ENCODE measurements around the gene CAPN3.

Gene CAPN3

DNA sequence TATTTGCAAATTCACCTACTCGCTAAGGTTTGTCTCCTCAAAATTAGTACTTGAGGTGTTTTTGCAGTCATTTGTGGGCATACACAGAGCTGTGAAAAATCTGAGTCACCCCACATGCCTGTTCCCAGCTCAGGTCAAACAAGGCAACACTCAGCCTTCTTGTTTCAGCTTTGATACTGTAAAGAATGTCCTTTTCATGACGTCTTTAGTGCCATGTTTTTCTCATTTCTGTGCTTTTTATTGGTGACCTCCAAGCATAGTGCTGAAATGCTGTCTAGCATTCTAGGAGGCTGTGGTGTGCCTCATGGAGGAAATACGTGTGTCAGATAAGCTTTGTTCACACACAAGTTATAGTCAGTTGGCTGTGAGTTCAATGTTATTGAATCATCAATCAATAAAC, 8.8 kb downstream of the CAPN3 start:
- no peak overlapping the region for H3K4me3 ChIP-seq (ENCODE audit: low read length in 2 of 2)
- H3K27me3 ChIP-seq (ENCODE audit: control insufficient read depth in 1 of 2, insufficient read depth in 2 of 2, low read length in 2 of 2): no peaks in the 10 kb centered on the region
- no peak overlapping the region for H3K27ac ChIP-seq (ENCODE audit: low read length)
- H3K9me3 ChIP-seq (ENCODE audit: control insufficient read depth in 2 of 2, low read length in 2 of 2): peaks cover 0 to 4% of the 10 kb centered on the region in 2 donors
- H3K9ac ChIP-seq (ENCODE audit: low read length in 2 of 2): no peak overlapping the region
- no peaks in the 10 kb centered on the region for H3K36me3 ChIP-seq (ENCODE audit: control insufficient read depth in 2 of 2, insufficient read depth in 2 of 2, low read length in 2 of 2)
- H3K4me1 ChIP-seq (ENCODE audit: control insufficient read depth, insufficient read depth, low read length): no peaks in the 10 kb centered on the region

GRCh38 chr15:42371096-42371495, 11.8 kb downstream of the CAPN3 start:
- Histone ChIP-seq H3K9me3 (ENCODE audit: control insufficient read depth in 2 of 2, low read length in 2 of 2) (peaks cover 0 to 4% of the 10 kb centered on the region in 2 donors), H3K27ac (ENCODE audit: low read length) (no peak overlapping the region), H3K4me1 (ENCODE audit: control insufficient read depth, insufficient read depth, low read length) (no peaks in the 10 kb centered on the region), H3K4me3 (ENCODE audit: low read length in 2 of 2) (no peak overlapping the region), H3K27me3 (ENCODE audit: control insufficient read depth in 1 of 2, insufficient read depth in 2 of 2, low read length in 2 of 2) (no peaks in the 10 kb centered on the region), H3K36me3 (ENCODE audit: control insufficient read depth in 2 of 2, insufficient read depth in 2 of 2, low read length in 2 of 2) (no peaks in the 10 kb centered on the region), H3K9ac (ENCODE audit: low read length in 2 of 2) (no peak overlapping the region)

DNA sequence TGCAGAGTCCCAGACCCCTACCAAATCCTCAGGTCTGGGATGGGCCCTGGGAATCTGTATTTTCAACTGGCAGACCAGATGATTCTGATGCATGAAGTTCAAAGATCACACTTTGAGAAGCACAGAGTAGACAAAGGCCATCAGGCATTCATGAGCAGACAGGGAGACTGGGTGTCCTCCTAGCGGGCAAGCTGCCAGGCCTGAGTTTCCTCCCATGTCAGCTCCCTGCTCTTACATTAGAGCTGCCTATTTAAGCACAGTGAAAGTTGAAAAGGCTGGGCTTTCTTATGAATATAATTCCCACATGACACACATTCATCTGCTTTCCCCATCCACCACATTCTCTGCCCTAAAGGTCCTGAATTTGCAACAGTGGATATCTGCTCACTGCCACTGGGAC, 14.0 kb downstream of the CAPN3 start:
- Histone ChIP-seq H3K27me3 (ENCODE audit: control insufficient read depth in 1 of 2, insufficient read depth in 2 of 2, low read length in 2 of 2) (no peaks in the 10 kb centered on the region), H3K9me3 (ENCODE audit: control insufficient read depth in 2 of 2, low read length in 2 of 2) (peaks cover 0 to 7% of the 10 kb centered on the region in 2 donors), H3K9ac (ENCODE audit: low read length in 2 of 2) (no peak overlapping the region), H3K27ac (ENCODE audit: low read length) (no peak overlapping the region), H3K4me1 (ENCODE audit: control insufficient read depth, insufficient read depth, low read length) (no peaks in the 10 kb centered on the region), H3K36me3 (ENCODE audit: control insufficient read depth in 2 of 2, insufficient read depth in 2 of 2, low read length in 2 of 2) (no peaks in the 10 kb centered on the region), H3K4me3 (ENCODE audit: low read length in 2 of 2) (no peak overlapping the region)

DNA sequence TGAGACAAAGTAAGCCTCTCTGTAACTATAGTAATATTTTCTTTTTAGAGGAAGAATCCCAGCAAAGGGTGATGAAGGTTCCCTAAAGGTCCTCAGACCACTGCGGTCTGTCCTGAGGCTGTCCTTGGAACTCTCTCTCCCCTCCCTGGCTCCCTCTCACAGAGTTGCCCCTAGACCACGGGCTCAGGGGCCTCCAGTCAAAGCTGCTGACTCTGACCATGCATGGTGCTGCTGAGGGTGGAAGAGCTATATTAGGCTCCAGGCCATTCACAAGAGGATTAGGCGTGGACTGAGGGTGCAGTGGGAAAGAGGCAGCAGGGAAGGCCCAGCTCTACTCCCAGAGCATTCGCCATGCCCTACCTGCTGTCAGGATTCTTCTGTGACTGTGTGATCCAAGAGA, 14.6 kb downstream of the CAPN3 start:
- no peaks in the 10 kb centered on the region for H3K36me3 ChIP-seq (ENCODE audit: control insufficient read depth in 2 of 2, insufficient read depth in 2 of 2, low read length in 2 of 2)
- no peaks in the 10 kb centered on the region for H3K4me1 ChIP-seq (ENCODE audit: control insufficient read depth, insufficient read depth, low read length)
- H3K9me3 ChIP-seq (ENCODE audit: control insufficient read depth in 2 of 2, low read length in 2 of 2): peaks cover 0 to 7% of the 10 kb centered on the region in 2 donors
- no peak overlapping the region for H3K9ac ChIP-seq (ENCODE audit: low read length in 2 of 2)
- no peak overlapping the region for H3K27ac ChIP-seq (ENCODE audit: low read length)
- no peaks in the 10 kb centered on the region for H3K27me3 ChIP-seq (ENCODE audit: control insufficient read depth in 1 of 2, insufficient read depth in 2 of 2, low read length in 2 of 2)
- no peak overlapping the region for H3K4me3 ChIP-seq (ENCODE audit: low read length in 2 of 2)

GRCh38 chr15:42374810-42375209, 15.5 kb downstream of the CAPN3 start:
- Histone ChIP-seq H3K36me3 (ENCODE audit: control insufficient read depth in 2 of 2, insufficient read depth in 2 of 2, low read length in 2 of 2) (no peaks in the 10 kb centered on the region), H3K27me3 (ENCODE audit: control insufficient read depth in 1 of 2, insufficient read depth in 2 of 2, low read length in 2 of 2) (no peaks in the 10 kb centered on the region), H3K27ac (ENCODE audit: low read length) (no peak overlapping the region), H3K9me3 (ENCODE audit: control insufficient read depth in 2 of 2, low read length in 2 of 2) (peaks cover 0 to 7% of the 10 kb centered on the region in 2 donors), H3K4me1 (ENCODE audit: control insufficient read depth, insufficient read depth, low read length) (no peaks in the 10 kb centered on the region), H3K9ac (ENCODE audit: low read length in 2 of 2) (no peak overlapping the region), H3K4me3 (ENCODE audit: low read length in 2 of 2) (no peak overlapping the region)

GRCh38 chr15:42375252-42375651, 16.0 kb downstream of the CAPN3 start:
- Histone ChIP-seq H3K4me3 (ENCODE audit: low read length in 2 of 2) (no peak overlapping the region), H3K9ac (ENCODE audit: low read length in 2 of 2) (no peak overlapping the region), H3K36me3 (ENCODE audit: control insufficient read depth in 2 of 2, insufficient read depth in 2 of 2, low read length in 2 of 2) (no peaks in the 10 kb centered on the region)

DNA sequence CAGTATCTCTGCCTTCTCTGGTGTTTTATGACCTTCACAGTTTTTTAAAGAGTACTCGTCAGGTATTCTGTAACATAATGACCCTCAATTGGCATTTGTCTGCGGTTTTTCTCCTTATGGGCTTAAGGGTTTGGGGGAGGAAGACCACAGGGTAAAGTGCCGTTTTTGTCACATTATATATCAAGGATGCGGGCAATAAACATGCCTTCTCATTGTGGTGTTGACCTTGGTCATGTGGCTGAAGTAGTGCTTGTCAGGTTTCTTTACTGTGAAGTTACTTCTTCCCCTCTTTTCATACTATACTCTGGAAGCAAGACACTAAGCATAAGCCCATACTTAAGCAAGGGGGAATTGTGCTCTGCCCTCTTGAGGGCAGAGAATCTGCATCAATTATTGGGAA, 16.6 kb downstream of the CAPN3 start:
- H3K27me3 ChIP-seq (ENCODE audit: control insufficient read depth in 1 of 2, insufficient read depth in 2 of 2, low read length in 2 of 2): no peaks in the 10 kb centered on the region
- peaks cover 0 to 7% of the 10 kb centered on the region in 2 donors for H3K9me3 ChIP-seq (ENCODE audit: control insufficient read depth in 2 of 2, low read length in 2 of 2)
- no peaks in the 10 kb centered on the region for H3K4me1 ChIP-seq (ENCODE audit: control insufficient read depth, insufficient read depth, low read length)
- H3K27ac ChIP-seq (ENCODE audit: low read length): no peak overlapping the region
- H3K4me3 ChIP-seq (ENCODE audit: low read length in 2 of 2): no peak overlapping the region
- no peaks in the 10 kb centered on the region for H3K36me3 ChIP-seq (ENCODE audit: control insufficient read depth in 2 of 2, insufficient read depth in 2 of 2, low read length in 2 of 2)
- no peak overlapping the region for H3K9ac ChIP-seq (ENCODE audit: low read length in 2 of 2)

More at GRCh38 chr15:42375252-42375651, 16.0 kb downstream of the CAPN3 start:
- Histone ChIP-seq H3K9me3 (ENCODE audit: control insufficient read depth in 2 of 2, low read length in 2 of 2) (peaks cover 0 to 7% of the 10 kb centered on the region in 2 donors), H3K27me3 (ENCODE audit: control insufficient read depth in 1 of 2, insufficient read depth in 2 of 2, low read length in 2 of 2) (no peaks in the 10 kb centered on the region), H3K4me1 (ENCODE audit: control insufficient read depth, insufficient read depth, low read length) (no peaks in the 10 kb centered on the region), H3K27ac (ENCODE audit: low read length) (no peak overlapping the region)

DNA sequence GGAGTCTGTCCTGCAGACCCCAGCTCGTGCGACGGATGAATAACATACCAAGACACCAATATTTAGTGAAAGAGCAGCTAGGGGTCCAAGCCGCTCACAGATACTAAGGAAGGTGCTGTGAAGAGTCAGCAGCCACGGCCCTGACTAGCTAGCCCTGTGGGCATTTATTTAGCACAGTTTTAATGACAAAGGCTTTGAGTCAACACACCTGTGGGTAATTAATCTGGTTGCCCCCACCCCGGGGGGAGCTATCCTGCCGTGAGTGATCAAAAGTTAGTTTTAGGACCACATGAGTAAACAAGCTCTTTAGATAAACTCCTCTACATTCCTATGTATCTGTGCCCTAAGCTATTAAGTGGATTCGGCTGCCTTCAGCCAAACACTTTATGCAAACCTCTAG, 18.7 kb downstream of the CAPN3 start:
- no peaks in the 10 kb centered on the region for H3K27me3 ChIP-seq (ENCODE audit: control insufficient read depth in 1 of 2, insufficient read depth in 2 of 2, low read length in 2 of 2)

GRCh38 chr15:42384597-42384996, 25.3 kb downstream of the CAPN3 start:
- no peaks in the 10 kb centered on the region for H3K27me3 ChIP-seq (ENCODE audit: control insufficient read depth in 1 of 2, insufficient read depth in 2 of 2, low read length in 2 of 2)

More for the DNA sequence above, 18.7 kb downstream of the CAPN3 start:
- no peaks in the 10 kb centered on the region for H3K36me3 ChIP-seq (ENCODE audit: control insufficient read depth in 2 of 2, insufficient read depth in 2 of 2, low read length in 2 of 2)
- peaks cover 0 to 3% of the 10 kb centered on the region in 2 donors for H3K9me3 ChIP-seq (ENCODE audit: control insufficient read depth in 2 of 2, low read length in 2 of 2)
- no peaks in the 10 kb centered on the region for H3K4me1 ChIP-seq (ENCODE audit: control insufficient read depth, insufficient read depth, low read length)
- H3K4me3 ChIP-seq (ENCODE audit: low read length in 2 of 2): no peak overlapping the region
- H3K9ac ChIP-seq (ENCODE audit: low read length in 2 of 2): no peak overlapping the region
- H3K27ac ChIP-seq (ENCODE audit: low read length): no peak overlapping the region

DNA sequence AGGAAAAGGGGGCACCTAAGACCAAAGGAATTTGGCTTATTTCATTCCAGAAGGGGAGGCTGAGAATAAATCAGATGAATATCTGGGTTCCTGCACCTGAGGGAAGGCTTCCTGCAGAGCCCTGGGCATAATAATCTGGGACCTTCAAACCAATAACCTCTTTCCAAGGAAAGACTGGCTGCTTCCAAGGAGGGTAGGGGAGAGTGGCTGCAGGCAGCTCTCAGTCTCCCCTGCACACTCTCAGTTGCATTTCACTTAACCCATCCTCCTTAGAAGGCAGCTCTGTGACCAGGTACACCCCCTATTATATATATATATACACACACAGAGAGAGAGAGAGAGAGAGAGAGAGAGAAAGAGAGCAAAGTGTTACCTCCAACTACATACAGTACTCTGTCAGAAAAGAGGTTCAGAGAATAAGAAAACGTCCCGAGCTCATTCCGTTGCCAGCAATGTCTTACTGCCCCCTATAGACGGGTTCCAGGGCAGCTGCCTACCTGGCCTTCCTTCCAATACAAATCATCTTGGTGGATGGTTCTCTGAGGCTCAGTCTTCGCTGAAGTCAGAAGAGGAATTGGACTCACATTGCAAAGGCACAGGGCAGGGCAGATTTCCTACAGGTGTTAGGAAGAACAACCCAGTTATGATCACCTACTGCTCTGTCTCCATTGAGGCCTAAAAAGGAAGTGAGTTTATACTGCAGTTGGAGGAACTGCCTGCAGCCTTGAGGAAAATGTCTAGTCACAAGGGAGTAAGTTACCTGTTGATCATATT, 26.1 kb downstream of the CAPN3 start:
- Histone ChIP-seq H3K9ac (ENCODE audit: low read length in 2 of 2) (no peak overlapping the region), H3K27me3 (ENCODE audit: control insufficient read depth in 1 of 2, insufficient read depth in 2 of 2, low read length in 2 of 2) (no peaks in the 10 kb centered on the region), H3K36me3 (ENCODE audit: control insufficient read depth in 2 of 2, insufficient read depth in 2 of 2, low read length in 2 of 2) (no peaks in the 10 kb centered on the region), H3K27ac (ENCODE audit: low read length) (no peak overlapping the region), H3K9me3 (ENCODE audit: control insufficient read depth in 2 of 2, low read length in 2 of 2) (no peaks in the 10 kb centered on the region), H3K4me1 (ENCODE audit: control insufficient read depth, insufficient read depth, low read length) (no peaks in the 10 kb centered on the region), H3K4me3 (ENCODE audit: low read length in 2 of 2) (no peak overlapping the region)

More at GRCh38 chr15:42384597-42384996, 25.3 kb downstream of the CAPN3 start:
- Histone ChIP-seq H3K9ac (ENCODE audit: low read length in 2 of 2) (no peak overlapping the region), H3K27ac (ENCODE audit: low read length) (no peak overlapping the region), H3K9me3 (ENCODE audit: control insufficient read depth in 2 of 2, low read length in 2 of 2) (no peaks in the 10 kb centered on the region), H3K4me3 (ENCODE audit: low read length in 2 of 2) (no peak overlapping the region), H3K4me1 (ENCODE audit: control insufficient read depth, insufficient read depth, low read length) (no peaks in the 10 kb centered on the region), H3K36me3 (ENCODE audit: control insufficient read depth in 2 of 2, insufficient read depth in 2 of 2, low read length in 2 of 2) (no peaks in the 10 kb centered on the region)

DNA sequence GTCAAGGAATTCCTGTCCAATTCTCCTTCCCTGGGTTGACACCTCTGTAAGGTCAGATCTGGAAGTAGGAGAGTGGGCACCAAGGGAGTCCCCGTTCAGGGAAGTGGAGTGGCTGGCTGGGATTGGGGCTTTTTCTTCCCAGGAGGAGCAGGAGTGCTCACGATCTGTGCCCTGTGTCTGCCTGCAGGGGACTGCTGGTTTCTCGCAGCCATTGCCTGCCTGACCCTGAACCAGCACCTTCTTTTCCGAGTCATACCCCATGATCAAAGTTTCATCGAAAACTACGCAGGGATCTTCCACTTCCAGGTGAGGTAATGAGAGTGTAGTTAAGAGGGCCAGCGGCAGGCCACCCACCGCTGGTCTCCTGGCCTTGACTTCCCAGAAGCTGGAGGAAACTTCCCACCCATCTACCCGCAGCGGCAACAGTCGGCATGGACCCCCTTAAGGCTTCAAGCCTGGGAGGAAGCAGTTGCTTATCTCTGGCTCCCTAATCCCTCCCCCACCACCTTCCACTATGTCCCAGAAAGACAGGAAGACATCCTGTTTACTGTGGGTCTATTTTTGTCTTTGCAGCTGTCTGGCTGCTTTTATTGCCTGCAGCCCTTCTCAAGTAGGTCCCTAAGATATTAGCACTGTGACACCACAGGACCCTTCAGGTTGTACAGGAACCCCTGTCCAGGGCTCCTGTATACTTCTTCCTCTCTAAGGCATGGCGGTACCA, 26.8 kb downstream of the CAPN3 start:
- Histone ChIP-seq H3K9me3 (ENCODE audit: control insufficient read depth in 2 of 2, low read length in 2 of 2) (no peaks in the 10 kb centered on the region), H3K27ac (ENCODE audit: low read length) (no peak overlapping the region), H3K9ac (ENCODE audit: low read length in 2 of 2) (no peak overlapping the region), H3K4me1 (ENCODE audit: control insufficient read depth, insufficient read depth, low read length) (no peaks in the 10 kb centered on the region), H3K27me3 (ENCODE audit: control insufficient read depth in 1 of 2, insufficient read depth in 2 of 2, low read length in 2 of 2) (no peaks in the 10 kb centered on the region), H3K4me3 (ENCODE audit: low read length in 2 of 2) (no peak overlapping the region), H3K36me3 (ENCODE audit: control insufficient read depth in 2 of 2, insufficient read depth in 2 of 2, low read length in 2 of 2) (no peaks in the 10 kb centered on the region)

Data from stomach smooth muscle (tissue), 2 donors.